Activated gamma-delta T cell (primary cell): ENCODE measurements around the gene ZBTB7C.

Source experiments
- DNase-seq: peaks from one replicate; lab custom pipeline; 2025; lab: John Stamatoyannopoulos, UW

ZBTB7C gene

GRCh38 chr18:48034651-48035555 is 374.3 kb downstream of the ZBTB7C start:
- DNase-seq, result no peak

- DNase-seq, result no peak
Observed at GRCh38 chr18:48033790-48034650, 375.2 kb downstream of the ZBTB7C start.

- DNase-seq, result no peak
Observed at GRCh38 chr18:48032876-48033789, 376.1 kb downstream of the ZBTB7C start.

- DNase-seq, result no peak
Observed at GRCh38 chr18:48031641-48032040, 377.5 kb downstream of the ZBTB7C start.

- no peak for DNase-seq
Observed at GRCh38 chr18:48030616-48031480, 378.3 kb downstream of the ZBTB7C start.

- no peak for DNase-seq
Observed at GRCh38 chr18:48029296-48029986, 379.7 kb downstream of the ZBTB7C start.

- no peak for DNase-seq
Observed at GRCh38 chr18:48028696-48029095, 380.5 kb downstream of the ZBTB7C start.

- no peak for DNase-seq
Observed at GRCh38 chr18:48028081-48028480, 381.1 kb downstream of the ZBTB7C start.

GRCh38 chr18:48027401-48027963 is 381.7 kb downstream of the ZBTB7C start:
- no peak for DNase-seq

- DNase-seq, result no peak
Observed at GRCh38 chr18:48026216-48026615, 383.0 kb downstream of the ZBTB7C start.

GRCh38 chr18:48024881-48025660 is 384.1 kb downstream of the ZBTB7C start:
- no peak for DNase-seq

GRCh38 chr18:48024009-48024512 is 385.1 kb downstream of the ZBTB7C start:
- no peak for DNase-seq

GRCh38 chr18:48023334-48024008 is 385.7 kb downstream of the ZBTB7C start:
- no peak for DNase-seq

- no peak for DNase-seq
Observed at GRCh38 chr18:48022531-48023329, 386.5 kb downstream of the ZBTB7C start.

GRCh38 chr18:48022021-48022420 is 387.2 kb downstream of the ZBTB7C start:
- DNase-seq, result no peak

- DNase-seq, result no peak
Observed at GRCh38 chr18:48021273-48021914, 387.8 kb downstream of the ZBTB7C start.
